Psoas muscle (tissue), 8 donors: Measurements from ENCODE around the gene SLCO3A1. TPM values are rescaled to one million over a fixed set of nuclear protein-coding genes. Genes with fewer than 3 reads are reported as not detected.

Source experiments
- ATAC-seq, 4 donors: fragments of 200-7000 bp; cut with Tn5 transposase; one replicate each; pipeline ENCODE4 v1.9.1; 2020; ENCODE audit warnings: moderate library complexity in 3 of 4, mild to moderate bottlenecking in 2 of 4
- DNase-seq, 2 donors: peaks; one replicate each; pipeline ENCODE4 v3.0.0-alpha.2; 2020
- H3K27ac ChIP-seq: fragments of 200-600 bp; one replicate; pipeline ENCODE4 v1.8.0; 2022
- H3K27me3 ChIP-seq, 3 donors: fragments of 200-600 bp in 1 of 3; one replicate each; pipeline versions ENCODE4 v1.6.1 to v1.8.0; 2013 to 2022; ENCODE audit warnings: low read length in 2 of 3, mild to moderate bottlenecking in 2 of 3, moderate library complexity in 1 of 3; ENCODE audit not compliant: insufficient read depth in 3 of 3
- H3K36me3 ChIP-seq, 2 donors: fragments of 200-600 bp in 1 of 2; one replicate each; pipeline versions ENCODE4 v1.6.1 to v1.8.0; 2013 to 2022; ENCODE audit warnings: low read depth in 1 of 2, mild to moderate bottlenecking in 1 of 2, moderate library complexity in 1 of 2; ENCODE audit not compliant: insufficient read depth in 1 of 2
- H3K4me1 ChIP-seq: fragments of 200-600 bp; one replicate; pipeline ENCODE4 v1.8.0; 2022
- H3K4me3 ChIP-seq: fragments of 200-600 bp; one replicate; pipeline ENCODE4 v1.8.0; 2022; ENCODE audit warnings: mild to moderate bottlenecking
- H3K9me3 ChIP-seq: fragments of 200-600 bp; one replicate; pipeline ENCODE4 v1.8.0; 2022
- CTCF ChIP-seq: fragments of 200-600 bp; IDR thresholded peaks from one replicate; pipeline ENCODE4 v1.8.0; 2022; ENCODE audit warnings: antibody characterized with exemption
- WGBS, 3 donors: extraction: QIAGEN DNeasy Blood & Tissue Kit; methylation state at CpG; one replicate each; pipeline versions ENCODE4 v1.1.6 to v1.1.7; 2013; 5-methylcytosine and 5-hydroxymethylcytosine counted together
- intact Hi-C, 2 donors: fragments of 100-400 bp; cut with DNase I; formaldehyde crosslinking; loops; one replicate each; pipeline versions ENCODE4 v1.11.0 to v1.14.2; 2022
- polyA plus RNA-seq, 3 donors: library from polyadenylated mRNA; stranded (reverse); fragments of 200-250 nt; gene quantifications; one replicate each; pipeline ENCODE4 v1.2.3, GENCODE V29; 2013
- total RNA-seq, 4 donors: library from RNA; stranded (reverse); fragmentation: NEBNext Ultra II Directional in 2 of 4; extraction: Animal tissue kit (Norgen Biotek cat#: 25700) in 2 of 4; gene quantifications; one replicate each; pipeline versions ENCODE4 v1.2.1 to v1.2.4, GENCODE V29; 2021 to 2023
- donor health status: healthy with polysubstance abuse.
- donor health status: DM: no; HTN: no; CAD: no; lungs with moderate emphysema.
- donor health status: Bipolar disorder and iron deficiency.
- donor health status: healthy.
- donor health status: DM: yes; HTN: yes; CAD: no.
- donor health status: DM: no; HTN: no; CAD: no.
- donor health status: DM: no; HTN: no; CAD: no.
- donor health status: DM: yes; HTN: yes; CAD: no.

Gene SLCO3A1
- total and polyA plus RNA-seq, 7 donors, result 3.5 to 10.3 (median 9.4) TPM

DNA sequence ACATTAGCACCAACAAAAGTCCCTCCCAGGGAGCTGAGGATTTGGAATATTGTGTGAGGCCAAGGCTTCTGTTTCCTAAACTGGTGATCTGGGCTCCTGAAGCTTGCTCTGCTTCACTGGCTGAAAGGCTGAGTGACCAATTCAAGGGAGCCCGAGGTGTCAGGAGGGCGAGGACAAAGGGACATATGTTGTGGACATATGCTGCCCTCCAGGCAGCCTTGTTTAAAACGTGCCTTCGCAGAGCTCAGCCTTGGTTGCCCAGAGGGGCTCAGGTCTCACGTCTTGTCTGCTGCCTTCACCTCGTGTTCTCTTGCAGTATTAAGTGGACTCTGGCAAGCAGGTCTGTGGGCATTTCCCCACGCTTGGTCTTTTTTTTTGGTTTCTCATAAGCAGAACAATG, 7.0 kb downstream of the SLCO3A1 start:
- H3K9me3 ChIP-seq, result no peaks in the 10 kb centered on the region
- H3K27me3 ChIP-seq, result no peaks in the 10 kb centered on the region
- no peak overlapping the region for H3K27ac ChIP-seq
- no peak overlapping the region for H3K4me3 ChIP-seq
- 86 to 98% (median 90%) methylated on average over 7 of the region's 7 CpGs for WGBS, 3 donors
- H3K36me3 ChIP-seq, result no peaks in the 10 kb centered on the region
- no peak for TF ChIP-seq CTCF
- H3K4me1 ChIP-seq, result peaks cover 25% of the 10 kb centered on the region
- intact Hi-C loops, result no loop called here
- DNase-seq (no peak), ATAC-seq (no peak)

- H3K4me3 ChIP-seq, result no peak overlapping the region
- ATAC-seq (no peak), DNase-seq (no peak)
- H3K4me1 ChIP-seq, result peaks cover 31% of the 10 kb centered on the region
- H3K27ac ChIP-seq, result no peak overlapping the region
- TF ChIP-seq CTCF, result no peak
- no peaks in the 10 kb centered on the region for H3K36me3 ChIP-seq
- whole genome bisulfite sequencing, 3 donors, result 85 to 92% (median 87%) methylated on average over 6 of the region's 6 CpGs
- intact Hi-C loops, result no loop called here
- H3K27me3 ChIP-seq, result no peaks in the 10 kb centered on the region
- H3K9me3 ChIP-seq, result no peaks in the 10 kb centered on the region
These were observed 7.7 kb downstream of the SLCO3A1 start for GRCh38 chr15:91861223-91861622.

- H3K9me3 ChIP-seq, result no peaks in the 10 kb centered on the region
- H3K27me3 ChIP-seq, result no peaks in the 10 kb centered on the region
- WGBS, 3 donors, result 73 to 80% (median 78%) methylated on average over 5 of the region's 5 CpGs
- H3K4me3 ChIP-seq, result no peak overlapping the region
- intact Hi-C loops, result no loop called here
- no peak for TF ChIP-seq CTCF
- H3K4me1 ChIP-seq, result peaks cover 49% of the 10 kb centered on the region
- H3K36me3 ChIP-seq, result no peaks in the 10 kb centered on the region
- no peak overlapping the region for H3K27ac ChIP-seq
- ATAC-seq, result no peak
- no peak for DNase-seq
These were observed 9.5 kb downstream of the SLCO3A1 start for GRCh38 chr15:91862891-91863504.

DNA sequence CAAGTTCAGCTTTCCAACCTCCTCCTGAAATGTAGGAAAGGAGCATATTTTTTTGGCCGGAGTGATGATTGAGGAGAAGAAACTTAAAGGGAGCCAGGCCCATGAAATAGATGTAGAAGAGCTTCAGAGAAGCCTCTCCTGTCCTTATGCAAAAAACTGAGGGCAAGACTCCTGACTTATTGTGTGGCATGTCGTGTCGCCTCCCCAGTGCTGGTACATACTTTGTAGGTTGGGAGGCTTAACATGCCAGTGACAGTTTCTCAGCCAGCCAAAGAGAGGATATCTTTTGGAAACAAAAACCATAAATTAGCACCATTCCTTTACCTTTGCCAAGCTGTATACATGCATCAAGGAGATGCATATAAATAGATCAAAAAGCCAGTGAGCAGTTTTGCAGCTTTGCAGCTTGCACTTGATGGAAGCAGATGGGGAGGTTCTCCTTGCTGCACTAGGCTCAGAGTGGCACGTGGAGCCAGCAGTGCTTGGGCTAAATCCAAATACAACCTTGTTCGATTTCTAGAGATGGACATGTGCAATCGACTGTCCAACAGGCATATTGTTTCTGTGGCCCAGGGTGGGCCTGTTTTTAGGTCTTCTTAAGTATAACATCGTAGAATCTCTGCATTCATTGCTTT, 10.2 kb downstream of the SLCO3A1 start:
- Histone ChIP-seq H3K4me3 (no peak overlapping the region), H3K27ac (no peak overlapping the region), H3K27me3 (no peaks in the 10 kb centered on the region), H3K4me1 (peaks cover 49% of the 10 kb centered on the region), H3K9me3 (no peaks in the 10 kb centered on the region), H3K36me3 (no peaks in the 10 kb centered on the region)
- TF ChIP-seq CTCF, result no peak
- WGBS, 3 donors, result 55 to 68% (median 58%) methylated on average over 7 of the region's 7 CpGs
- intact Hi-C loops, result no loop called here
- no peak for DNase-seq
- no peak for ATAC-seq

GRCh38 chr15:91864664-91865063, 11.2 kb downstream of the SLCO3A1 start:
- no peak overlapping the region for H3K27ac ChIP-seq
- H3K9me3 ChIP-seq, result no peaks in the 10 kb centered on the region
- no peak overlapping the region for H3K4me3 ChIP-seq
- no peak for ATAC-seq
- 67 to 74% (median 71%) methylated on average over 9 of the region's 9 CpGs for WGBS, 3 donors
- no peak for TF ChIP-seq CTCF
- peaks cover 49% of the 10 kb centered on the region for H3K4me1 ChIP-seq
- H3K36me3 ChIP-seq, result no peaks in the 10 kb centered on the region
- H3K27me3 ChIP-seq, result no peaks in the 10 kb centered on the region
- intact Hi-C loops, result no loop called here
- DNase-seq, result no peak
